ENCODE measurements around the gene MBNL1. TPM values are rescaled to one million over a fixed set of nuclear protein-coding genes. Genes with fewer than 3 reads are reported as not detected.
"Not testable (repeated sequence)": the region's sequence is repeated elsewhere in the genome, so short reads cannot be mapped to it uniquely, and the experiment has no call there.

MBNL1 gene
- total RNA-seq, 3 donors from 2014 or later: 314 to 702 (median 353) TPM

DNA sequence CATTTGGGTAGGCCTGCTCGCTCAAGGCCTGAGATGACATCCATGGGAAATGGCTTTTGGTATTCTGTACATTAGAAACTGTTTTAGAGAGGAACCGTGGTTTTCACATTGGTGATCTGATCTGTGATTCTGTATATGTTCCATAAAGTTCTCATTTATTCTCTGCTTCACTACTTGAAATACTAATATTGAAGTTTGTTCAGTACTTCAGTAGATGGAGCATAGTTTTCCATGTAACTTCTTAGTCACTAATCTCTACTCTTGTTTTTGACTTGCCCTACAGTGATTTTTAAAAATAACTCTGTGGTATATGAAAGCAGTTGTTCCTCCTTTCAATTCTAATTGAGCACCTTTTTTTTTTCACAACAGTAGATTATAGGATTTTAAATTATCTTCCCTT, 66.5 kb downstream of the MBNL1 start:
- Histone ChIP-seq H3K27ac (no peak overlapping the region), H3K9me3 (no peaks in the 10 kb centered on the region), H3K36me3 (no peaks in the 10 kb centered on the region), H3K27me3 (no peaks in the 10 kb centered on the region), H3K4me1 (no peaks in the 10 kb centered on the region), H3K4me3 (no peak overlapping the region)
- TF ChIP-seq POLR2AphosphoS5 (IDR thresholded peaks at IDR 0.05) (no peak), POLR2A (IDR thresholded peaks at IDR 0.05) (no peak), CTCF (IDR thresholded peaks at IDR 0.05) (no peak)
- intact Hi-C loops (cut with DNase I; ENCODE audit: low total_unique reads): no loop called here
- DNase-seq (ENCODE audit: low spot score in 2 of 2): no peak

DNA sequence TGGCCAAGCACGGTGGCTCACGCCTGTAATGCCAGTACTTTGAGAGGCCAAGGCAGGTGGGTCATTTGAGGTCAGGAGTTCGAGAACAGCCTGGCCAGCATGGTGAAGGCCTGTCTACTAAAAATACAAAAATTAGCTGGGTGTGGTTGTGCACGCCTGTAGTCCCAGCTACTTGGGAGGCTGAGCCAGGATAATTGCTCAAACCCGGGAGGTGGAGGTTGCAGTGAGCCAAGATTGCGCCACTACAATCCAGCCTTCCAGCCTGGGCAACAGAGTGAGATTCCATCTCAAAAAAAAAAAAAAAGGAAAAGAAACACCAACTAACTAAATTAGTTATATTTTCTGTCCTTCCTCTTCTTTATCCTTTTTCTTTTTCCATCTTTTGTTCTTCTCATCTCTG, 68.6 kb downstream of the MBNL1 start:
- H3K4me1 ChIP-seq; H3K27me3 ChIP-seq; H3K4me3 ChIP-seq; DNase-seq (ENCODE audit: low spot score in 2 of 2); H3K36me3 ChIP-seq; intact Hi-C loops (cut with DNase I; ENCODE audit: low total_unique reads); H3K27ac ChIP-seq; H3K9me3 ChIP-seq: not testable (repeated sequence)

GRCh38 chr3:152338159-152338720, 69.5 kb downstream of the MBNL1 start:
- Histone ChIP-seq H3K9me3 (no peaks in the 10 kb centered on the region), H3K36me3 (no peaks in the 10 kb centered on the region), H3K4me1 (no peaks in the 10 kb centered on the region), H3K27ac (no peak overlapping the region), H3K4me3 (no peak overlapping the region), H3K27me3 (no peaks in the 10 kb centered on the region)
- intact Hi-C loops (cut with DNase I; ENCODE audit: low total_unique reads): no loop called here
- DNase-seq (ENCODE audit: low spot score in 2 of 2): no peak
- no peak for TF ChIP-seq POLR2AphosphoS5 (IDR thresholded peaks at IDR 0.05)
- TF ChIP-seq POLR2A (IDR thresholded peaks at IDR 0.05): no peak
- no peak for TF ChIP-seq CTCF (IDR thresholded peaks at IDR 0.05)

GRCh38 chr3:152339881-152340505, 71.3 kb downstream of the MBNL1 start:
- intact Hi-C loops (cut with DNase I; ENCODE audit: low total_unique reads): no loop called here
- no peak overlapping the region for H3K27ac ChIP-seq
- no peak overlapping the region for H3K4me3 ChIP-seq
- DNase-seq (ENCODE audit: low spot score in 2 of 2): no peak
- TF ChIP-seq POLR2A (IDR thresholded peaks at IDR 0.05): no peak
- TF ChIP-seq POLR2AphosphoS5 (IDR thresholded peaks at IDR 0.05): no peak
- no peak for TF ChIP-seq CTCF (IDR thresholded peaks at IDR 0.05)
- no peaks in the 10 kb centered on the region for H3K9me3 ChIP-seq
- H3K4me1 ChIP-seq: no peaks in the 10 kb centered on the region
- no peaks in the 10 kb centered on the region for H3K36me3 ChIP-seq
- H3K27me3 ChIP-seq: no peaks in the 10 kb centered on the region

DNA sequence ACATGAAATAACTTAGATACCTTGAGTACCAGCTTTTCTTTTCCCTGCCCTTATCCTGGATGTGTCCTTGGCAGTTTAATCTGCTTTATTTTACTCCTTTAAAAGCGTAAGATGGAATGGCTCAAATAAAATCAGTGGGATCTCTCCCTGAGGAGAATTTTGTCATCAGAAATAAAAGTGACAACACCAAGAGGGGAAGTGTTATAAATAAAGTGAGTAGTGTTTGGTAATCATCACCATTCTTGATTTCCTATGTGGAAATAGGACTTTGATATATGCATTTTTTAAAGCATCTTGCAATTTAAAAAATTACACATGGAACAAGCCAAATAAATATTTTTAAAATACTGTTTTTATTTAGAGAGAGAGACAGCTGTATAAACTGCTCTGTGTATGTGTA, 76.5 kb downstream of the MBNL1 start:
- intact Hi-C loops (cut with DNase I; ENCODE audit: low total_unique reads): no loop called here
- Histone ChIP-seq H3K36me3 (no peaks in the 10 kb centered on the region), H3K4me3 (no peak overlapping the region), H3K27me3 (no peaks in the 10 kb centered on the region), H3K4me1 (no peaks in the 10 kb centered on the region), H3K9me3 (no peaks in the 10 kb centered on the region), H3K27ac (no peak overlapping the region)
- DNase-seq (ENCODE audit: low spot score in 2 of 2): no peak
- TF ChIP-seq CTCF (IDR thresholded peaks at IDR 0.05): no peak
- TF ChIP-seq POLR2AphosphoS5 (IDR thresholded peaks at IDR 0.05): no peak
- no peak for TF ChIP-seq POLR2A (IDR thresholded peaks at IDR 0.05)

Data from breast epithelium (tissue), 4 donors.